MM.1S (cell line): ENCODE results near the gene YPEL4.

Experiments used
- DNase-seq: peaks from one replicate; pipeline ENCODE4 v3.0.0-alpha.2; 2015
- H2AFZ ChIP-seq: fragments of 300-600 bp; sonication (generic); 2 replicates; pipeline ENCODE4 v1.6.0; 2016; ENCODE audit warnings: antibody characterized with exemption, low read length
- H3F3A ChIP-seq: fragments of 300-600 bp; sonication (generic); 2 replicates; pipeline ENCODE4 v1.6.1; 2016; ENCODE audit warnings: mild to moderate bottlenecking, antibody characterized with exemption, low read length, moderate library complexity, mixed read lengths; ENCODE audit not compliant: insufficient read depth
- H3K27ac ChIP-seq: fragments of 300-600 bp; sonication (generic); 2 replicates; pipeline ENCODE4 v1.5.1; 2016; ENCODE audit warnings: mild to moderate bottlenecking, low read length
- H3K27me3 ChIP-seq: fragments of 300-600 bp; sonication (generic); replicated peaks from 2 replicates; pipeline ENCODE4 v1.6.0; 2016; ENCODE audit warnings: low read length; ENCODE audit not compliant: insufficient read depth
- H3K36me3 ChIP-seq: fragments of 300-600 bp; sonication (generic); replicated peaks from 2 replicates; pipeline ENCODE4 v1.6.1; 2016; ENCODE audit warnings: mild to moderate bottlenecking, low read length, mixed read lengths; ENCODE audit not compliant: insufficient read depth
- H3K4me1 ChIP-seq: fragments of 300-600 bp; sonication (generic); 2 replicates; pipeline ENCODE4 v1.6.1; 2016; ENCODE audit warnings: low read length, mixed read lengths
- H3K4me2 ChIP-seq: fragments of 300-600 bp; sonication (generic); 2 replicates; pipeline ENCODE4 v1.6.0; 2016; ENCODE audit warnings: low read depth, low read length
- H3K4me3 ChIP-seq: fragments of 300-600 bp; sonication (generic); 2 replicates; pipeline ENCODE4 v1.5.1; 2016; ENCODE audit warnings: low read length, mixed read lengths
- H3K79me2 ChIP-seq: fragments of 300-600 bp; sonication (generic); 2 replicates; pipeline ENCODE4 v1.6.1; 2016; ENCODE audit warnings: mixed run types, low read length, mixed read lengths
- H3K9ac ChIP-seq: fragments of 300-600 bp; sonication (generic); 2 replicates; pipeline ENCODE4 v1.6.1; 2016; ENCODE audit warnings: low read length, mixed read lengths
- H3K9me2 ChIP-seq: fragments of 300-600 bp; sonication (generic); replicated peaks from 2 replicates; pipeline ENCODE4 v1.6.1; 2016; ENCODE audit warnings: mild to moderate bottlenecking, low read length, mixed read lengths; ENCODE audit not compliant: insufficient read depth
- H3K9me3 ChIP-seq: fragments of 300-600 bp; sonication (generic); replicated peaks from 2 replicates; pipeline ENCODE4 v1.6.1; 2016; ENCODE audit warnings: mild to moderate bottlenecking, low read length, mixed read lengths; ENCODE audit not compliant: insufficient read depth
- H4K20me1 ChIP-seq: fragments of 300-600 bp; sonication (generic); 2 replicates; pipeline ENCODE4 v1.6.1; 2016; ENCODE audit warnings: mild to moderate bottlenecking, low read length, moderate library complexity, mixed read lengths; ENCODE audit not compliant: insufficient read depth
- EZH2 ChIP-seq: fragments of 300-600 bp; sonication (generic); optimal IDR thresholded peaks from 2 replicates; pipeline ENCODE3; 2017; ENCODE audit warnings: low read depth, mild to moderate bottlenecking, antibody characterized with exemption, low read length, mixed read lengths
- EZH2phosphoT487 ChIP-seq: fragments of 300-600 bp; sonication (generic); IDR thresholded peaks from 2 replicates; pipeline ENCODE4 v1.6.1; 2018; ENCODE audit warnings: antibody characterized with exemption, low read length
- TF ChIP-seq, protein P1 (sequence below): fragments of 300-600 bp; sonication (generic); IDR thresholded peaks from 2 replicates; pipeline ENCODE4 v1.5.1; 2016; ENCODE audit warnings: antibody characterized with exemption, low read length, mixed read lengths

The YPEL4 gene

DNA sequence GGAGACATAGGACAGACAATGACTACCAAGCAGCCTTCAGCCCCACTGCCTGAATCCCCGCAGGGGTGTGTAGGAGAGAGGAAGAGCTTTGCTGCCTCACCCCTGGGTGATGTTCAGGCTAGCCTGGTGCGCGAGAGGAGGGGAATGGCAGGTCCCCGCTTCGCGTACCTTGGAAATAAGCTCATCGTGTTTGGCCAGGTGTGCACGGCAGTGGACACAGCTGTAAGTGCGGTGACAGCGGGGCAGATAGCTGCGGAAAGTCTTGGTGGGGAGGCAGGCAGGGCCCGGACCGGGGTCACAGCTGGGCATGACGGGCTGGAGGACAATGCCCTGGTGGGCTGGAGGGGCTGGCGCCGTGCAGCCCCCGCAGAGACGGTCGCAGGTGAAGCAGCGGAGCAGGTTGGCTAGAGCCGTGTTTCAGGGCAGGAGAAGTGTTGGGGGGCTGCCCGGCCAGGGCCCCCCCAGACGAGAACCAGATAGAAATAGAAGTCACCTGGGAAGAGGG, 2.9 kb downstream of the YPEL4 start:
- Histone ChIP-seq H3K27ac (no peak overlapping the region), H3K9ac (no peak overlapping the region), H3K4me2 (no peak overlapping the region), H3K9me2 (no peaks in the 10 kb centered on the region), H3K79me2 (no peaks in the 10 kb centered on the region), H3K4me1 (peaks cover 17% of the 10 kb centered on the region), H3F3A (peaks cover 7% of the 10 kb centered on the region), H3K27me3 (peaks cover 29% of the 10 kb centered on the region), H4K20me1 (no peaks in the 10 kb centered on the region), H3K9me3 (no peaks in the 10 kb centered on the region), H3K36me3 (no peaks in the 10 kb centered on the region), H3K4me3 (no peak overlapping the region), H2AFZ (no peak overlapping the region)
- no peak for DNase-seq
- no peak for TF ChIP-seq EZH2phosphoT487
- TF ChIP-seq, protein P1, sequence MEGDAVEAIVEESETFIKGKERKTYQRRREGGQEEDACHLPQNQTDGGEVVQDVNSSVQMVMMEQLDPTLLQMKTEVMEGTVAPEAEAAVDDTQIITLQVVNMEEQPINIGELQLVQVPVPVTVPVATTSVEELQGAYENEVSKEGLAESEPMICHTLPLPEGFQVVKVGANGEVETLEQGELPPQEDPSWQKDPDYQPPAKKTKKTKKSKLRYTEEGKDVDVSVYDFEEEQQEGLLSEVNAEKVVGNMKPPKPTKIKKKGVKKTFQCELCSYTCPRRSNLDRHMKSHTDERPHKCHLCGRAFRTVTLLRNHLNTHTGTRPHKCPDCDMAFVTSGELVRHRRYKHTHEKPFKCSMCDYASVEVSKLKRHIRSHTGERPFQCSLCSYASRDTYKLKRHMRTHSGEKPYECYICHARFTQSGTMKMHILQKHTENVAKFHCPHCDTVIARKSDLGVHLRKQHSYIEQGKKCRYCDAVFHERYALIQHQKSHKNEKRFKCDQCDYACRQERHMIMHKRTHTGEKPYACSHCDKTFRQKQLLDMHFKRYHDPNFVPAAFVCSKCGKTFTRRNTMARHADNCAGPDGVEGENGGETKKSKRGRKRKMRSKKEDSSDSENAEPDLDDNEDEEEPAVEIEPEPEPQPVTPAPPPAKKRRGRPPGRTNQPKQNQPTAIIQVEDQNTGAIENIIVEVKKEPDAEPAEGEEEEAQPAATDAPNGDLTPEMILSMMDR = no peak
- no peak for TF ChIP-seq EZH2

DNA sequence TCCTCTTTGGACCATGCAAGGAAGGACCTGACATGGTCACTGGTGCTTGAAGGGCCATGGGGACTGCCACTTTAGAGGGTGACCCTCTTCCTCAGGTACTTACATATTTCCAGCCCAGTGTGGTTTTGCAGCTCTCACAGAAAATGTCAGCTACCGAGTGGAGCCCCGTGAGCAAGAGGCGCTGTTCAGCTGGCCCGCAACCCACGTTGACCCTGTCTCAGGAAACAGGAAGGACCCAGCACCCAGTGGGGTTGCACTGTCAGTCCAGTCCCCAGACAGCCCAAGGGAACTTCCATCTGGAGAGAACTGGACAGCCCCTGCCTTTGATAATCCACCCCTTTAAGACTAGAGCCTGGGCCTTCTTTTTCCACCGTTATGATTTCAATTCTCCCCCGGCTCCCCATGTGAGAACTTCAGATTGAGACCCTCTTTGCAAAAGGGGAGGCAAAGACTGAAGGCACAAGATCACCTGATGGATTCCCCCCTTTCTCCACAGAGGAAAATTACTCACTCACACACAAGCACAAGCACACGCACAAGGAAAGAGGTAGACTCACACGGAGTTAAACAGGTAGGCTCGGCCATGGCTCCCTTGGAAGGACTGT, 3.4 kb downstream of the YPEL4 start:
- no peak overlapping the region for H3K9ac ChIP-seq
- H4K20me1 ChIP-seq = no peaks in the 10 kb centered on the region
- no peak overlapping the region for H2AFZ ChIP-seq
- no peaks in the 10 kb centered on the region for H3K9me2 ChIP-seq
- H3K36me3 ChIP-seq = no peaks in the 10 kb centered on the region
- no peak for DNase-seq
- H3F3A ChIP-seq = peaks cover 9% of the 10 kb centered on the region
- no peaks in the 10 kb centered on the region for H3K9me3 ChIP-seq
- H3K27me3 ChIP-seq = peaks cover 29% of the 10 kb centered on the region
- no peak overlapping the region for H3K4me2 ChIP-seq
- no peak for TF ChIP-seq EZH2phosphoT487
- TF ChIP-seq, protein P1 = no peak
- no peak for TF ChIP-seq EZH2
- no peak overlapping the region for H3K4me3 ChIP-seq
- no peaks in the 10 kb centered on the region for H3K79me2 ChIP-seq
- no peak overlapping the region for H3K27ac ChIP-seq
- H3K4me1 ChIP-seq = peaks cover 17% of the 10 kb centered on the region

DNA sequence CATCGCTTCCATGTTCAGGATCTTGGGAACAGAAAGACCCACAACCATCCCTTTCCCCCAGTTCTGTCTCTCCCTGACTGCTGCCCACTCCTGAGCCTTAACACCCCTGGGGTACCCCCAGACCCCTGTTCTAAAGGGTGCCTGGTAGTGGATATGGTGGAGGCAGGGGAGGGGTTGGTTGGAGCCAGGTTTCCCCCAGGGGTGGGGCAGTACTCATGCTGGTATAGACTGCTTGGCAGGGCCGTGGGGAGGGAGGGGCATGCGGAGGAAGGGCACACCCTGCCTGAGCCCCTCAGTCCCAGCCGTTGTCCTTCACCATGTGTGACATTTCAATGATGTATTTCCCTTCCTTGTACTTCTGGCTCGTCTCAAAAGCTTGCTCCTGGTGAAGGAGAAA, 4.0 kb downstream of the YPEL4 start:
- no peak for DNase-seq
- H3K4me3 ChIP-seq = no peak overlapping the region
- H3K9me3 ChIP-seq = no peaks in the 10 kb centered on the region
- no peaks in the 10 kb centered on the region for H3K9me2 ChIP-seq
- H3K9ac ChIP-seq = no peak overlapping the region
- H3K27ac ChIP-seq = no peak overlapping the region
- peaks cover 13% of the 10 kb centered on the region for H3F3A ChIP-seq
- peaks cover 29% of the 10 kb centered on the region for H3K27me3 ChIP-seq
- no peaks in the 10 kb centered on the region for H3K36me3 ChIP-seq
- TF ChIP-seq EZH2 (no peak), EZH2phosphoT487 (no peak)
- TF ChIP-seq, protein P1 = no peak
- no peaks in the 10 kb centered on the region for H3K79me2 ChIP-seq
- no peaks in the 10 kb centered on the region for H4K20me1 ChIP-seq
- peaks cover 20% of the 10 kb centered on the region for H3K4me1 ChIP-seq
- H3K4me2 ChIP-seq = no peak overlapping the region
- no peak overlapping the region for H2AFZ ChIP-seq
